Measurements from ENCODE around the gene VMP1.

The VMP1 gene

DNA sequence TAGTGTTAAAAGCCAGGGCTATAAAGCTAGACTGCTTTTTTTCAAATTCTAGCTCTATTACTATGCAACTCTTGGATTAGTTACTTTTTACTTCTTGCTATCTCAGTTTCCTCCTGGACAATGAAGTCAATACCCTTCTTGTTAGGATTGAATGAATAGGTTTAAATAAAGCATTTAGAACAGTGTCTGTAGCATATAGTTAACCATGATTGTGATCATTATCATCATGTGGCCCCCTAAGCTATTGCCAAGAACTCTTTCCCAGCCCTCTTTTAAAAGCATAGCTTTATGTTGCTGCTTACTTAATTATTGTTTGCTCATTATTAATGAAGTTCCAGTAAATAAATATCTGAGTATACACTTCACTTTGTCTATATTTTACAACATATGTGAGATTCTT, 4.5 kb downstream of the VMP1 start:
- no peak for DNase-seq (ENCODE audit: low read depth)

DNA sequence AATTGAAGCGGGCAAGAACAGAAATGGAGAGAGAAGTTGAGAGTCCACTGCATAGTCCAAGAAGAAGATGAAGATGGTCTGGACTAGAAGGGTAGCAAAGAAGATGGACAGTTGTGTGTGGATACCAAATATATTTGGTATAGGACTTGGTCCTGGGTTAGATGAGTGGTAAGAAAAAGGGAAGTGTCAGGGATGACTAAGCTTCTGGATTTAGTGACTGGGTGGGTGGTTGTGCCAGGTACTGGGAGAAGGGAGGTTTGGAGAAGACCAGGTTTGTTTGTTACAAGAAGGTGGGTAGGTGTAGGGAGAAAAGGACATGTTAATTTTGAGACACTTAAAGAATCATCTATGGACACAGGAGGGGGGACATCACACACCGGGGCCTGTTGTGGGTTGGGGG, 5.4 kb downstream of the VMP1 start:
- DNase-seq (ENCODE audit: low read depth), result no peak

DNA sequence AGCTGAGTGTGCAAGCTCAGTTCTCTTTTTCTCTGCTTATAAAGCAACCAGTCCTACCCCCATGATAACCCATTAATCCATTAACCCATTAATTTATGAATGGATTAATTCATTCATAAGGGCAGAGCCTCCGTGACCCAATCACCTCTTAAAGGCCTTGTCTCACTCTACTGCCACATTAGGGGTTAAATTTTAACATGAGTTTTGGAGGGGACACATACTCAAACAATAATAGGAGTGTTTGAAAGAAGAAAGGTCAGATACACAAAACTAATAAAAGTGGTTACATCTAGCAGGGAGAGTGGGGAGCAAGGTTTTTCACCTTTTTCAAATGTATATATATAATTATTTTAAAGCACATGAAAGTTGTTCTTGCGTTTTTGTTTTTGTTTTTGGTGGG, 6.8 kb downstream of the VMP1 start:
- no peak for DNase-seq (ENCODE audit: low read depth)

- DNase-seq (ENCODE audit: low read depth), result no peak
Measured at GRCh38 chr17:59716427-59716826, 9.0 kb downstream of the VMP1 start.

DNA sequence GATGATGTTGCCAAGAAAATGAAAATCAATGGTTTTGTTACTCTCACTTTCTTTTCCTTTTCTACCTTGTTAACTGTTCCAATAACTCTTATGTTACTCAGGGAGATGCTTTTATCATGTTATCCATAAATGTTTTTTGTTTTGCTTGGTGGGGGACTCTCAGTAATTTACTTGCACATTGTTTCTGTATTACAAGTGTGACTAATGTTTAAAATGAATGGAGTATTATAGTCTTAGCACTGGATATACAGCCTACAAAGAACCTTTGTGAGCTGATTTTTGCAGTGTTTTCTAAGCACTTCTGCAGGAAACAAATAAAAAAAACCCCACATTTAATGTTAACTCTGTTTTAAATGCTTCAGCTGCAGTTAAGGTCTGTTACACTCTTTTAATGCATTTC, 12.1 kb downstream of the VMP1 start:
- DNase-seq (ENCODE audit: low read depth), result no peak

DNA sequence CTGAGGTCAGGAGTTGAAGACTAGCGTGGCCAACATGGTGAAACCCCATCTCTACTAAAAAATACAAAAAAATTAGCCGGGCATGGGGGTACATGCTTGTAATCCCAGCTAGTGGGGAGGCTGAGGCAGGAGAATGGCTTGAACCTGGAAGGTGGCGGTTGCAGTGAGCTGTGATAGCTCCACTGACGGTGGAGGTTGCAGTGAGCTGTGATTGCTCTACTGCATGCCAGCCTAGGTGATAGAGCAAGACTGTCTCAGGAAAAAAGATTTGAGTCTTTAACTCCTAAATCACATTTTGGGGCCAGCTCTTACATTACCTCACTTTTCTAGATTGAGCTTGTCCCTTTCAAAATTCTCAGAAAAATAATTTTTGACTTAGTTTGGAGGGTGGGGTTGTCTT, 15.2 kb downstream of the VMP1 start:
- no peak for DNase-seq (ENCODE audit: low read depth)

DNA sequence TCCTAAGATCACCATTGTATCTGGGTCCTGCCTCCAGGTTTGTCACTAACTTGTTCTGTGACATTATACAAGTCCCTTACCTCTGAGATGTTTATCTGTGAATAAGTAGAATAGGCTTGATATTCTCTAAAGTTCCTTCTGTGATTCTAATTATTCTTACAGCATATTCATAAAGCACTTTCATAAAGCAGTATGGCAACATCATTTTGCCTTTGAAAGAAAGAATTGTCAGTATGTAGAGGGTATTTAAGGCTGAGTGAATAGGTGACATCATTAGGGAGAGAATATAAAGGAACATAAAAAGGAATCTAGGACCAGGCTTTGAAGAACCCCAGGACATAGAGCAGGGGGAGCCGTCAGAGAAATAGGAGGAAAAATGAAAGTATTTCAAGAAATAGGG, 15.6 kb downstream of the VMP1 start:
- no peak for DNase-seq (ENCODE audit: low read depth)

DNA sequence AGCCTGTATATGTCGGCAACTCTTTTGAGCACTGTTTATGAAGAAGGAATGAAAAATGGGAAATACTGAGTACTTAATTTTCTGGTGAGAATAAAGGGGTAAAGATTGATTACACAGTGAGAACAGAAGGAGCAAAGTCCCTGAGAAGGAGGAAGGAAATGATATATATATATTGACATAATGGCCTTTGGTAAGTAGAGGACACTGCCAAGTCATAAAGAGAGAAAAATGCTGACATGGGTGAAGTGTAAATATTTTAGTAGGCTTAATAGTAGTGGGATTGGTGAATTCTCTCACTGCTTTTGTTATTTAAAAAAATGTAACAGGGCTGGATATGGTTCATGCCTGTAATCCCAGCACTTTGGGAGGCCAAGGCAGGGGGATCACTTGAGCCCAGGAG, 16.2 kb downstream of the VMP1 start:
- no peak for DNase-seq (ENCODE audit: low read depth)

GRCh38 chr17:59725691-59726090, 18.2 kb downstream of the VMP1 start:
- no peak for DNase-seq (ENCODE audit: low read depth)

DNA sequence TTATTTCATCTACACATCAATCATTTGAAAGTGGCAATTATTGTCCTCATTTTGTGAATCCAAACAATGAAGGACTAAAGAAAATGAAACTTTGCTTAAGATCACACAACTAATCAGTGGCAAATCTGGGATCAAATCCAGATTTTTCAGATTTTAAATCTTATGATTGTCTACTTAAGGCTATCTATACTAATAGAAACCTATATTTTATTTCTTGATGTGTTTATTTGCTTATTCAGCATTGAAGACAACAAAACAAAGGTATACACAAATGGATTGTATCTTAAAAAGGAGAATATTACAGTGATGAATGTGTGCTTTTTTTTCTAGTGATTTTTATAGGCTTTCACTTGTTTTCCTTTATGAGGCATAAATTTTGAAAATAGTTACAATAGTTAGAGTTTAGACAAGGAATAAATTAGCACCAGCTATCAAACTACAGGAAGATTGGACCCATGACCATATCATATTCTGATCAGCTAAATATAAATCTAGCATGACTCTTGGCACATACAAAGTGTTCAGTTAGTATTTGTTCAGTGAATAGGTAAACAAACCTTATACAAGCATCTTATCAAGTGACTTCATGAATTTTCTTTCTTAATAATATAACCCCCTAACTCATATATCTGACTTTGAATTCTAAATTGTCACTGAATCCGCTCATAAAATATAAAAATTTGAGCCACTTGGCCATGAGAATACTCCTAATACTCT, 20.5 kb downstream of the VMP1 start:
- no peak for DNase-seq (ENCODE audit: low read depth)

GRCh38 chr17:59730268-59730834, 22.9 kb downstream of the VMP1 start:
- DNase-seq (ENCODE audit: low read depth), result no peak

DNA sequence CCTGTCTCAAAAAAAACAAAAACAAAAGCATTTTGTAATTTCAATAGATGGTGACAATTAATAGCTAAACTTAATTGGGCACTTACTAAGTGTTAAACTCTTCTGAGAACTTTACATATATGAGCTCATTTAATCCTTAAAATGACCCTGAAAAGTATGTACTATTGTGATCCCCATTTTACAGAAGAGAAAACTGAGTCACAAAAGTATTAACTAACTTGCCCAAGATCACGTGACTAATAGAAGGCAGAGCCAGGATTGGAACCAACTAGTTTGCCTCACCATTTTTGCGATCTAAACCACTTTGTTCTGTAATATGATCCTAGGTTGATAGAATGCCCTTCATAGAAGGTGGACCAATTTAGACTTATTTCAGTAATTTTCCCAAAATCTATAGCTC, 26.2 kb downstream of the VMP1 start:
- no peak for DNase-seq (ENCODE audit: low read depth)

DNA sequence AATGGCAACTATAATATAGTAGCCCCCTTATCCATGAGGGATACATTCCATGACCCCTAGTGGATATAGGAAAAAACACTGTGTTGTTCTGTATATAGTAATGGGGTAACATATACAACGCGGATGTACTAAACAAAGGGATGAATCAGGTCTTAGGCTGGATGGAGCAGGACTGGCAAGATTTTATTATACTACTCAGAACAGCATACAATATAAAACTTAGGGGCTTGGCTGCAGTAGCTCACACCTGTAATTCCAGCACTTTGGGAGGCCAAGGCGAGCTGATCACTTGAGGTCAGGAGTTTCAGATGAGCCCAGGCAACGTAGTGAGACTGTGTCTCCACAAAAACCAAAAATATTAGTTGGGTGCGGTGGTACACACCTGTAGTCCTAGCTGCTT, 26.8 kb downstream of the VMP1 start:
- no peak for DNase-seq (ENCODE audit: low read depth)

- DNase-seq (ENCODE audit: low read depth), result no peak
Measured at GRCh38 chr17:59737324-59737723, 29.9 kb downstream of the VMP1 start.

GRCh38 chr17:59743842-59744241, 36.4 kb downstream of the VMP1 start:
- DNase-seq (ENCODE audit: low read depth), result no peak

- DNase-seq (ENCODE audit: low read depth), result no peak
Measured at GRCh38 chr17:59745040-59745439, 37.6 kb downstream of the VMP1 start.

DNA sequence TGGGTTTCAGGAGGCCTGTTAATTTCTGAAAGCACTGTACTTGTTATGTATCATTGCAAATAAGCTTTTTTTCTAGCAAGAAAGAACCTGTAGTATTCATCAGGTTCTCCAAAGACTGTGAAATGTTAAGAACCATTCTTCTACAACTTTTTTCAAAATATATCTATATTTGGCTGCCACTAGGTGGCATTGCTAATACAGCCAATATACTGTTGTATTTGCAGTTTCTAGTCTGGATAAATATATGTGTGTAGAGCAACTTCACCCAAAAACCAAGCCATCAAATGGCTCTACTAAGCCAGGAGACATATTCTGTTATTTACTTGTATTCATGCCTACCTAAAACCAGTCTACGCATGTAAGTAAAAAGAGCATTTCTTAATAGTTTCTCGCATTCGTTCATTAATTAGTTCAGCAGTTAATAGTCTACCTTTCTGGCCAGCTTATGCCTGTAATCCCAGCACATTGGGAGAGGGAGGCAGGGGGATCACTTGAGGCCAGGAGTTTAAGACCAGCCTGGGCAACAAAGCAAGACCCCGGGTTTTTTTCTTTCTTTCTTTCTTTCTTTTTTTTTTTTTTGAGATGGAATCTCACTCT, 39.5 kb downstream of the VMP1 start:
- DNase-seq (ENCODE audit: low read depth), result no peak

DNA sequence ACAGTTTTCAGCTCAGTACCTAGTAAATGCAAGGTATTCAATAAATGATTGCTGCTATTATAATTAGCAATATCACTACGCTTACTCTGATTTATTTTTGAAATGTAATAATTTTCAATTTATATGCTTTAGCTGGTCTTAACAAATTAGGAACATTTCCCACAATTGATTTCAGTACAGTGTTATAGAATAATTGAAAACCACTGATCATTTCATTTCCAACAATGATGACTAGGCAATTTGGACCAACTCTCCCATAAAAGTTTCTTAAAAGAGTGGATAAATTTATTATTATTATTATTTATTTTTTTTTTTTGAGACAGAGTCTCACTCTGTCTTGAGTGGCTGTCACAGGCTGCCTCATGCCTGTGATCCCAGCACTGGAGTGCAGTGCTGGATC, 41.1 kb downstream of the VMP1 start:
- no peak for DNase-seq (ENCODE audit: low read depth)

DNA sequence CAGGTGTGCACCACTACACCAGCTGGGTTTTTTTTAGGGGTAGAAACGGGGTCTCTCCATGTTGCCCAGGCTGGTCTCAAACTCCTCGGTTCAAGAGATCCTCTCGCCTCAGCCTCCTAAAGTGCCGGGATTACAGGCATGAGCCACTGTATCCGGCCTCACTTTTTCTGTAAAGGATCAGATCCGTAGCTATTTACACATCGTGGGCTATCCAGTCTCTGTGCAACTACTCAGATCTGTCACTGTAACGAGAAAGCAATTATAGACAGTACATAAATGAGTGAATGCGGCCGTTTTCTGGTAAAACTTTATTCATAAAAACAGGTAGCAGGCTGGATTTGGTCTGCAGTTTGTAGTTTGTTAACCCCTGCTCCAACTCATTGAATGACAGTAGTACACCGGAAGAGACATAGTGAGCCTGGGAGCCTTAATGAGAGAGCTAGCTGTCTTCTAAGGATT, 44.5 kb downstream of the VMP1 start:
- no peak for DNase-seq (ENCODE audit: low read depth)

DNA sequence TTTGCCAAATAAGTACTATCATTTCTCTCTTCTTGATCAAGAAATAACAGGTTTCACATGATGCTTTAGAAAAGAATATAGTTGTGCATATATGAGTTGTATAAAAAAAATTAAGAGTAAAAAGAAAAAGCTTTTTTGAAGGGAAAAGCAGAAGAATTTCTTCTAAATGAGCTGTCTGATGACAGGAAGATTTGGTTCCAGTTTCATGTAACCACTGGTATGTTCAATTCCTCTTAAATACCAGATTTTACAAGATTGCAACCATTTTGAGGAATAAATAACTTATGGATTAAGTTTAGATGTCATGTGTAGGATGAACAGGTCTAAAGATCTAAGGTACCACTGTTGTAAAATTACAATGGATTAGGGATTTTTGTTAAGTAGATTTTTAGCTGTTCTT, 45.0 kb downstream of the VMP1 start:
- no peak for DNase-seq (ENCODE audit: low read depth)

GRCh38 chr17:59752922-59753321, 45.5 kb downstream of the VMP1 start:
- no peak for DNase-seq (ENCODE audit: low read depth)

- DNase-seq (ENCODE audit: low read depth), result no peak
Measured at GRCh38 chr17:59753522-59754467, 46.3 kb downstream of the VMP1 start.

- no peak for DNase-seq (ENCODE audit: low read depth)
Measured at GRCh38 chr17:59754552-59754951, 47.1 kb downstream of the VMP1 start.
